OCI-LY3 (cell line): ENCODE data around the gene CCSER1.

Experiments used
- H2AFZ ChIP-seq: fragments of 200-600, 300-600 bp; shearing (Covaris generic); 2 replicates; pipeline ENCODE4 v1.6.0; 2014; ENCODE audit warnings: antibody characterized with exemption, low read depth, low read length
- H3K27ac ChIP-seq: fragments of 200-600, 300-600 bp; sonication (generic); 2 replicates; pipeline ENCODE4 v1.5.1; 2014; ENCODE audit warnings: mild to moderate bottlenecking, low read length, moderate library complexity, mixed read lengths
- H3K27me3 ChIP-seq: fragments of 200-600, 300-600 bp; sonication (generic); 2 replicates; pipeline ENCODE4 v1.6.1; 2014; ENCODE audit warnings: low read depth, low read length, mixed read lengths
- H3K36me3 ChIP-seq: fragments of 200-600, 300-600 bp; sonication (generic); replicated peaks from 2 replicates; pipeline ENCODE3; 2014; ENCODE audit warnings: low read depth, low read length, mixed read lengths
- H3K4me1 ChIP-seq: fragments of 300-600, 200-600 bp; sonication (generic); 2 replicates; pipeline ENCODE4 v1.6.1; 2014; ENCODE audit warnings: low read length, mixed read lengths
- H3K4me2 ChIP-seq: fragments of 200-600, 300-600 bp; sonication (generic); 2 replicates; pipeline ENCODE4 v1.6.1; 2014; ENCODE audit warnings: low read length, mixed read lengths
- H3K4me3 ChIP-seq: fragments of 300-600, 200-600 bp; sonication (generic); 2 replicates; pipeline ENCODE4 v1.5.1; 2014; ENCODE audit warnings: antibody characterized with exemption, mild to moderate bottlenecking, low read length, moderate library complexity
- H3K79me2 ChIP-seq: fragments of 300-600, 200-600 bp; shearing (Covaris generic); 2 replicates; pipeline ENCODE4 v1.6.1; 2014; ENCODE audit warnings: mild to moderate bottlenecking, low read length, mixed read lengths
- H3K9ac ChIP-seq: fragments of 300-600, 200-600 bp; shearing (Covaris generic); 2 replicates; pipeline ENCODE4 v1.6.0; 2014; ENCODE audit warnings: mild to moderate bottlenecking, low read length, moderate library complexity
- H3K9me3 ChIP-seq: fragments of 200-600, 300-600 bp; shearing (Covaris generic); 2 replicates; pipeline ENCODE4 v1.6.1; 2014; ENCODE audit warnings: low read length, mixed read lengths; ENCODE audit not compliant: insufficient read depth
- H4K20me1 ChIP-seq: fragments of 200-600, 300-600 bp; sonication (generic); 2 replicates; pipeline ENCODE4 v1.6.1; 2016; ENCODE audit warnings: low read length, mixed read lengths; ENCODE audit not compliant: insufficient read depth
- EZH2phosphoT487 ChIP-seq: fragments of 200-600 bp; shearing (Covaris generic); IDR thresholded peaks from 2 replicates; pipeline ENCODE4 v1.6.1; 2018; ENCODE audit warnings: antibody characterized with exemption, mixed run types, low read depth
- TF ChIP-seq, protein P1 (sequence below): fragments of 200-600, 300-600 bp; sonication (generic); IDR thresholded peaks from 2 replicates; pipeline ENCODE4 v1.5.1; 2014; ENCODE audit warnings: antibody characterized with exemption, low read length, low read depth

Gene CCSER1

GRCh38 chr4:90274175-90274574 lies 147.0 kb downstream of the CCSER1 start:
- Histone ChIP-seq H4K20me1 (no peaks in the 10 kb centered on the region), H3K9me3 (no peaks in the 10 kb centered on the region), H3K4me2 (no peak overlapping the region), H3K9ac (no peak overlapping the region), H3K4me1 (no peaks in the 10 kb centered on the region), H3K27ac (no peak overlapping the region), H3K4me3 (no peak overlapping the region), H2AFZ (no peak overlapping the region), H3K79me2 (no peaks in the 10 kb centered on the region), H3K27me3 (no peaks in the 10 kb centered on the region), H3K36me3 (no peaks in the 10 kb centered on the region)
- TF ChIP-seq EZH2phosphoT487 = no peak
- TF ChIP-seq, protein P1, sequence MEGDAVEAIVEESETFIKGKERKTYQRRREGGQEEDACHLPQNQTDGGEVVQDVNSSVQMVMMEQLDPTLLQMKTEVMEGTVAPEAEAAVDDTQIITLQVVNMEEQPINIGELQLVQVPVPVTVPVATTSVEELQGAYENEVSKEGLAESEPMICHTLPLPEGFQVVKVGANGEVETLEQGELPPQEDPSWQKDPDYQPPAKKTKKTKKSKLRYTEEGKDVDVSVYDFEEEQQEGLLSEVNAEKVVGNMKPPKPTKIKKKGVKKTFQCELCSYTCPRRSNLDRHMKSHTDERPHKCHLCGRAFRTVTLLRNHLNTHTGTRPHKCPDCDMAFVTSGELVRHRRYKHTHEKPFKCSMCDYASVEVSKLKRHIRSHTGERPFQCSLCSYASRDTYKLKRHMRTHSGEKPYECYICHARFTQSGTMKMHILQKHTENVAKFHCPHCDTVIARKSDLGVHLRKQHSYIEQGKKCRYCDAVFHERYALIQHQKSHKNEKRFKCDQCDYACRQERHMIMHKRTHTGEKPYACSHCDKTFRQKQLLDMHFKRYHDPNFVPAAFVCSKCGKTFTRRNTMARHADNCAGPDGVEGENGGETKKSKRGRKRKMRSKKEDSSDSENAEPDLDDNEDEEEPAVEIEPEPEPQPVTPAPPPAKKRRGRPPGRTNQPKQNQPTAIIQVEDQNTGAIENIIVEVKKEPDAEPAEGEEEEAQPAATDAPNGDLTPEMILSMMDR = no peak

- no peak overlapping the region for H2AFZ ChIP-seq
- H3K27me3 ChIP-seq = no peaks in the 10 kb centered on the region
- no peak overlapping the region for H3K4me2 ChIP-seq
- H3K4me1 ChIP-seq = no peaks in the 10 kb centered on the region
- no peak overlapping the region for H3K4me3 ChIP-seq
- no peak overlapping the region for H3K9ac ChIP-seq
- no peaks in the 10 kb centered on the region for H3K36me3 ChIP-seq
- no peaks in the 10 kb centered on the region for H3K79me2 ChIP-seq
- H3K9me3 ChIP-seq = no peaks in the 10 kb centered on the region
- H3K27ac ChIP-seq = no peak overlapping the region
- no peaks in the 10 kb centered on the region for H4K20me1 ChIP-seq
- TF ChIP-seq EZH2phosphoT487 = no peak
- TF ChIP-seq, protein P1 = no peak
Observed at GRCh38 chr4:90280954-90281353, 153.8 kb downstream of the CCSER1 start.

GRCh38 chr4:90281541-90282355 lies 154.6 kb downstream of the CCSER1 start:
- Histone ChIP-seq H3K4me1 (no peaks in the 10 kb centered on the region), H3K79me2 (no peaks in the 10 kb centered on the region), H3K9me3 (no peaks in the 10 kb centered on the region), H3K36me3 (no peaks in the 10 kb centered on the region), H3K4me3 (no peak overlapping the region), H3K27me3 (no peaks in the 10 kb centered on the region), H4K20me1 (no peaks in the 10 kb centered on the region), H2AFZ (no peak overlapping the region), H3K9ac (no peak overlapping the region), H3K27ac (no peak overlapping the region), H3K4me2 (no peak overlapping the region)
- TF ChIP-seq EZH2phosphoT487 = no peak
- TF ChIP-seq, protein P1 = no peak

- H2AFZ ChIP-seq = no peak overlapping the region
- H3K4me3 ChIP-seq = no peak overlapping the region
- no peak overlapping the region for H3K27ac ChIP-seq
- no peaks in the 10 kb centered on the region; the same call in 1 of the 2 replicates for H3K4me1 ChIP-seq
- no peaks in the 10 kb centered on the region for H3K27me3 ChIP-seq
- no peak overlapping the region for H3K9ac ChIP-seq
- no peaks in the 10 kb centered on the region for H3K79me2 ChIP-seq
- no peaks in the 10 kb centered on the region for H3K9me3 ChIP-seq
- no peaks in the 10 kb centered on the region for H3K36me3 ChIP-seq
- TF ChIP-seq EZH2phosphoT487 = no peak
- TF ChIP-seq, protein P1 = no peak
- H3K4me2 ChIP-seq = no peak overlapping the region
- no peaks in the 10 kb centered on the region for H4K20me1 ChIP-seq
Observed at GRCh38 chr4:90290345-90290744, 163.2 kb downstream of the CCSER1 start.
